MM.1S (cell line): ENCODE measurements around the gene ZNHIT1.
A peak's percentile ranks its signal among the peaks of the same experiment; 100 is the strongest.

Source experiments
- DNase-seq: peaks from one replicate; pipeline ENCODE4 v3.0.0-alpha.2; 2015
- H2AFZ ChIP-seq: fragments of 300-600 bp; sonication (generic); 2 replicates; pipeline ENCODE4 v1.6.0; 2016; ENCODE audit warnings: antibody characterized with exemption, low read length
- H3F3A ChIP-seq: fragments of 300-600 bp; sonication (generic); 2 replicates; pipeline ENCODE4 v1.6.1; 2016; ENCODE audit warnings: mild to moderate bottlenecking, antibody characterized with exemption, low read length, moderate library complexity, mixed read lengths; ENCODE audit not compliant: insufficient read depth
- H3K27ac ChIP-seq: fragments of 300-600 bp; sonication (generic); 2 replicates; pipeline ENCODE4 v1.5.1; 2016; ENCODE audit warnings: mild to moderate bottlenecking, low read length
- H3K27me3 ChIP-seq: fragments of 300-600 bp; sonication (generic); replicated peaks from 2 replicates; pipeline ENCODE4 v1.6.0; 2016; ENCODE audit warnings: low read length; ENCODE audit not compliant: insufficient read depth
- H3K36me3 ChIP-seq: fragments of 300-600 bp; sonication (generic); replicated peaks from 2 replicates; pipeline ENCODE4 v1.6.1; 2016; ENCODE audit warnings: mild to moderate bottlenecking, low read length, mixed read lengths; ENCODE audit not compliant: insufficient read depth
- H3K4me1 ChIP-seq: fragments of 300-600 bp; sonication (generic); 2 replicates; pipeline ENCODE4 v1.6.1; 2016; ENCODE audit warnings: low read length, mixed read lengths
- H3K4me2 ChIP-seq: fragments of 300-600 bp; sonication (generic); 2 replicates; pipeline ENCODE4 v1.6.0; 2016; ENCODE audit warnings: low read depth, low read length
- H3K4me3 ChIP-seq: fragments of 300-600 bp; sonication (generic); 2 replicates; pipeline ENCODE4 v1.5.1; 2016; ENCODE audit warnings: low read length, mixed read lengths
- H3K79me2 ChIP-seq: fragments of 300-600 bp; sonication (generic); 2 replicates; pipeline ENCODE4 v1.6.1; 2016; ENCODE audit warnings: mixed run types, low read length, mixed read lengths
- H3K9ac ChIP-seq: fragments of 300-600 bp; sonication (generic); 2 replicates; pipeline ENCODE4 v1.6.1; 2016; ENCODE audit warnings: low read length, mixed read lengths
- H3K9me2 ChIP-seq: fragments of 300-600 bp; sonication (generic); replicated peaks from 2 replicates; pipeline ENCODE4 v1.6.1; 2016; ENCODE audit warnings: mild to moderate bottlenecking, low read length, mixed read lengths; ENCODE audit not compliant: insufficient read depth
- H3K9me3 ChIP-seq: fragments of 300-600 bp; sonication (generic); replicated peaks from 2 replicates; pipeline ENCODE4 v1.6.1; 2016; ENCODE audit warnings: mild to moderate bottlenecking, low read length, mixed read lengths; ENCODE audit not compliant: insufficient read depth
- H4K20me1 ChIP-seq: fragments of 300-600 bp; sonication (generic); 2 replicates; pipeline ENCODE4 v1.6.1; 2016; ENCODE audit warnings: mild to moderate bottlenecking, low read length, moderate library complexity, mixed read lengths; ENCODE audit not compliant: insufficient read depth
- CTCF ChIP-seq: fragments of 300-600 bp; sonication (generic); IDR thresholded peaks from 2 replicates; pipeline ENCODE4 v1.5.1; 2016; ENCODE audit warnings: antibody characterized with exemption, low read length, mixed read lengths
- EZH2 ChIP-seq: fragments of 300-600 bp; sonication (generic); optimal IDR thresholded peaks from 2 replicates; pipeline ENCODE3; 2017; ENCODE audit warnings: low read depth, mild to moderate bottlenecking, antibody characterized with exemption, low read length, mixed read lengths
- EZH2phosphoT487 ChIP-seq: fragments of 300-600 bp; sonication (generic); IDR thresholded peaks from 2 replicates; pipeline ENCODE4 v1.6.1; 2018; ENCODE audit warnings: antibody characterized with exemption, low read length

ZNHIT1 gene

GRCh38 chr7:101169838-101170551 is 48.0 kb upstream of the ZNHIT1 start:
- Histone ChIP-seq H3K4me3 (no peak overlapping the region; the same call in 1 of the 2 replicates), H3K4me2 (peak overlapping the region; percentile 51; the same call in 1 of the 2 replicates)

GRCh38 chr7:101170617-101171441 is 47.1 kb upstream of the ZNHIT1 start:
- Histone ChIP-seq H3K36me3 (no peaks in the 10 kb centered on the region), H2AFZ (no peak overlapping the region), H3K27me3 (peaks cover 91% of the 10 kb centered on the region), H3K9me2 (no peaks in the 10 kb centered on the region), H3F3A (no peaks in the 10 kb centered on the region), H3K27ac (no peak overlapping the region), H4K20me1 (no peaks in the 10 kb centered on the region), H3K4me3 (no peak overlapping the region), H3K4me1 (peaks cover 5% of the 10 kb centered on the region; the same call in 1 of the 2 replicates), H3K79me2 (no peaks in the 10 kb centered on the region), H3K4me2 (no peak overlapping the region), H3K9me3 (no peaks in the 10 kb centered on the region), H3K9ac (no peak overlapping the region)
- TF ChIP-seq EZH2phosphoT487 (no peak), EZH2 (no peak), CTCF (no peak)
- DNase-seq: no peak

More at GRCh38 chr7:101169838-101170551, 48.0 kb upstream of the ZNHIT1 start:
- Histone ChIP-seq H2AFZ (no peak overlapping the region), H3F3A (no peaks in the 10 kb centered on the region), H3K36me3 (no peaks in the 10 kb centered on the region), H4K20me1 (no peaks in the 10 kb centered on the region), H3K9me2 (no peaks in the 10 kb centered on the region), H3K27me3 (peaks cover 87% of the 10 kb centered on the region), H3K9me3 (no peaks in the 10 kb centered on the region), H3K4me1 (peaks cover 7% of the 10 kb centered on the region; the same call in 1 of the 2 replicates), H3K79me2 (no peaks in the 10 kb centered on the region), H3K27ac (no peak overlapping the region), H3K9ac (no peak overlapping the region)
- TF ChIP-seq CTCF (peak; percentile 95), EZH2 (no peak)
- DNase-seq: peak; percentile 53

GRCh38 chr7:101171442-101171837 is 46.5 kb upstream of the ZNHIT1 start:
- TF ChIP-seq EZH2phosphoT487 (no peak), EZH2 (no peak), CTCF (no peak)
- Histone ChIP-seq H3K4me1 (0 out of 2 replicates have a peak, but pooled peaks cover 3% of the 10 kb centered on the region), H3K9me2 (no peaks in the 10 kb centered on the region), H3K27ac (no peak overlapping the region), H3K27me3 (peaks cover 93% of the 10 kb centered on the region), H4K20me1 (no peaks in the 10 kb centered on the region), H3K9me3 (no peaks in the 10 kb centered on the region), H2AFZ (no peak overlapping the region), H3K79me2 (no peaks in the 10 kb centered on the region), H3K36me3 (no peaks in the 10 kb centered on the region), H3K9ac (no peak overlapping the region), H3K4me3 (no peak overlapping the region), H3K4me2 (no peak overlapping the region), H3F3A (no peaks in the 10 kb centered on the region)
- DNase-seq: no peak
